Activated T-helper 1 cell treated with anti-CD3 and anti-CD28 coated beads, Interleukin-12 subunit alpha, Interleukin-12 subunit beta, Interleukin-2, Interleukin-4 antibody, amounts not matched to agents 30 ng/mL and 10 ng/mL and 1 ng/mL, durations not matched to agents 14 hours and 24 hours and 36 hours (primary cell): ENCODE measurements around the gene TMEM108. TPM values are rescaled to one million over a fixed set of nuclear protein-coding genes. Genes with fewer than 3 reads are reported as not detected.
A peak's percentile ranks its signal among the peaks of the same experiment; 100 is the strongest.

Experiments used
- DNase-seq: peaks from one replicate; pipeline ENCODE4 v3.0.0; 2021; ENCODE audit warnings: low spot score
- H3K27ac Mint-ChIP-seq: one replicate; pipeline ENCODE4 v1.8.0; 2021; ENCODE audit warnings: mild to moderate bottlenecking, mixed read lengths
- H3K27me3 Mint-ChIP-seq: one replicate; pipeline ENCODE4 v1.8.0; 2022; ENCODE audit warnings: mild to moderate bottlenecking, moderate library complexity, mixed read lengths; ENCODE audit not compliant: insufficient read depth
- H3K36me3 Mint-ChIP-seq: one replicate; pipeline ENCODE4 v1.8.0; 2021; ENCODE audit warnings: low read depth, mixed read lengths
- H3K4me1 Mint-ChIP-seq: one replicate; pipeline ENCODE4 v1.8.0; 2021; ENCODE audit warnings: low read depth, mixed read lengths
- H3K4me3 Mint-ChIP-seq: one replicate; pipeline ENCODE4 v1.8.0; 2021; ENCODE audit warnings: mild to moderate bottlenecking, moderate library complexity, mixed read lengths
- H3K9me3 Mint-ChIP-seq: one replicate; pipeline ENCODE4 v1.8.0; 2021; ENCODE audit warnings: mixed read lengths
- intact Hi-C: fragments of 100-400 bp; cut with micrococcal nuclease; formaldehyde crosslinking; loops from one replicate; pipeline ENCODE4 v1.15.1; 2024
- total RNA-seq: library from RNA; stranded (reverse); gene quantifications from 2 replicates; pipeline ENCODE4 v1.2.3, GENCODE V29; 2022

The TMEM108 gene
- total RNA-seq, 1 donor from 2014 or later: not detected

DNA sequence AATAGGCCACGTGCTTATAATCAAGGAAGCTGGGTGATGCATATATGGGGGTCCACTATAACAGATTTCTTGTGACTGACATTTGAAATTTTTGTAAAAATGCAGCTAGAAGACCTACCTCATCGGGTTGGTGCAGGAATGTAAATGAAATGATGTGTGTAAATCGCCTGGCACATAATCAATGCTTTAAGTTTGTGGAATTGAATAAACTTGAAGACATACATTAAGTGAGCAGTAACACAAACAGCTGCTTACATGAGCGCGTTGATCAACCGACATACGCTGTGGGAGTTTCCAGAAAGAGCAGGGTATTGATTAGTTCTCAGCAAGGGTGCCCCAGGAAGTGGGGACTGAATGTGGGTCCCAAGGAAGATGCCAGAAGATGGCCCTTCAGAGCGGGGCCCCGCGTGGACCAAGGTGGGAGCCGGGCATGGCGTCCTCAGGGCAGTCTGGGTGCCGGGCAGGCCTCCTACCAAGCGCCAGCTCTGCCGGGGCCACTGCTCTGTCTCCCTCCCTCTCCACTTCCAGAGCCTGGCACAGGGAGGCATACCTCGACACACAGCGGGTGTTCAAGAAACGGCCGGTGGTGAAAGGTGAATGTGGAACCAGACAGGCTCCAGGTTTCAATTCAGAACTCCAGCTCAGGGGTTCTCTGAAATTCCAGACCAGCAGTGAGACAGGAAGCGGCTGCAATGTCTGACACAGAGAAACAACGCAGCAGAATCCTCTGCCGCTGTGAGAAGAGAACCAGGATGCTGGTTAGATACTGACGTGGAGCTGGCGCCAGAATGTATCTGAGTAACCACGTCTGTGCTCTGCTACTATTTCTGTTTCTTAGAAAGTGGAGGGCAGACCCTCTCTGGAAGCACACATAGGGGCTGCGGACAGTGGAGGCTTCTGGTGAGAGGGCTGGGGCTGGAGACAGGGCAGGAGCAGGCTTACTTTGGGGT is 374.3 kb downstream of the TMEM108 start:
- peaks cover 13% of the 10 kb centered on the region for H3K27me3 Mint-ChIP-seq
- no peaks in the 10 kb centered on the region for H3K9me3 Mint-ChIP-seq
- H3K36me3 Mint-ChIP-seq: no peaks in the 10 kb centered on the region
- intact Hi-C loops: no loop called here
- H3K4me1 Mint-ChIP-seq: peaks cover 12% of the 10 kb centered on the region
- H3K27ac Mint-ChIP-seq: no peak overlapping the region
- no peak for DNase-seq
- no peak overlapping the region for H3K4me3 Mint-ChIP-seq

DNA sequence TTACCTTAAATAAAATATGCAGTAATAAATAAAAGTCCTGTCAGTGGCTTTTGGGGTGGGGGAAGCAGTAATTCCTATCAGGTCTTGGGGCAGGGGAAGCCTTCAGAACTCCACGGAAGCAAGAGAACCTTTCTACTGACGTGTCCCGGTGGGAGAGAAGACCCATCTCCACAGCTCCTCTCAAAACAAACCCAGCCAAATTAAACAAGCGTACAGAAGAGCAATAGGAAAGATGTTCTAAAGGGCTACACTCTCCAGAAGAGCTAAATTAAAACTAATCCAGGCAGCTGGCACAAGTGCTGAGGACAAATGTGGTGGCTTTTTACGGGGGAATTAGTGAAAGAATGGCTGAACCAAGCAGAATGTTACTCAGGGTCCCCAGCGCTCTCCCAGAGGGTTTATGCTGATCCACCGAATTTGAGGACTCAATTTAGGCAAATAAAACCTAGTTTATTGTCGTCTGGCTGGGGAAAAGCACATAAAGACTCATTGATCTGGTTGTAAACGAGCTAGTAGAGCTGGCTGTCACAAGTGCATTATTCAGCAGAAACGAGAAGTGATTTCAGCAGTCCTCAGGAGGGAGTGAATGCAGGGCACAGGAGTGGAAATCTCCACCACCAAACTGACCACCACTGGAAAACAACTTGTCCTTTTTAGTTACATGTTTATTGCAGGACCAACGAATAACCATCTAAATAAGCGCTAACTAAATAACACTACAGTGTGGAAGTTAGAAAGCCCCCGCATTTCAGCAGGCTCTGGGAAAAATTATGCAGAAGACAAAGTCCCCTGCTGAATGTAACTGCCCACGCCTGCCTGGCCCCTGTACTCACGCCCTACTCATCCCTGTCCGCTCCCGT is 375.2 kb downstream of the TMEM108 start:
- no peak for DNase-seq
- H3K4me1 Mint-ChIP-seq: peaks cover 12% of the 10 kb centered on the region
- H3K27ac Mint-ChIP-seq: no peak overlapping the region

GRCh38 chr3:133414021-133414392 is 375.8 kb downstream of the TMEM108 start:
- Mint-ChIP-seq H3K27me3 (peaks cover 6% of the 10 kb centered on the region), H3K4me3 (no peak overlapping the region), H3K36me3 (no peaks in the 10 kb centered on the region), H3K4me1 (peaks cover 12% of the 10 kb centered on the region), H3K27ac (no peak overlapping the region), H3K9me3 (no peaks in the 10 kb centered on the region)
- intact Hi-C loops: no loop called here
- DNase-seq: no peak

More for the DNA sequence above, 375.2 kb downstream of the TMEM108 start:
- Mint-ChIP-seq H3K36me3 (no peaks in the 10 kb centered on the region), H3K4me3 (no peak overlapping the region), H3K27me3 (peaks cover 9% of the 10 kb centered on the region), H3K9me3 (no peaks in the 10 kb centered on the region)
- intact Hi-C loops: no loop called here

DNA sequence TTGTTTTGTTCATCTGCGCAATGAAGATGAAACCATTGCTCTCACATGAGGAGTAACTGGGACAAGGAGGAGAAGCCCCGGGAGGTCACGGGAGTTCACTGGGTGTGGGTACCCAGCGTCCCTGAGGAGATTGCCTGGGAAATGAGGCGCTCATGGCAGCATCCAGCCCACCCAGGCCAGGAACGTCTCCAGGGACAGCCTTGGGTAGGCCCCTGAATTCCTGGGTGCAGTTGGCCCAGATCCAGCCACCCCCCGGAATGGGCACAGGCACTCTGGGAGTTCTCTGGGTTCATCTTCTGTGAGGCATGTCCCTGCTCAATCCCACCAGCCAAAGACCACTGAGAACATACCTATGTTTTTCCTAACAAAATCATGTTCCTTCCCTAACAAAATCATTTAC is 380.2 kb downstream of the TMEM108 start:
- Mint-ChIP-seq H3K4me1 (peaks cover 4% of the 10 kb centered on the region), H3K4me3 (no peak overlapping the region), H3K27me3 (peaks cover 2% of the 10 kb centered on the region), H3K9me3 (no peaks in the 10 kb centered on the region), H3K36me3 (no peaks in the 10 kb centered on the region), H3K27ac (no peak overlapping the region)
- intact Hi-C loops: no loop called here
- no peak for DNase-seq

DNA sequence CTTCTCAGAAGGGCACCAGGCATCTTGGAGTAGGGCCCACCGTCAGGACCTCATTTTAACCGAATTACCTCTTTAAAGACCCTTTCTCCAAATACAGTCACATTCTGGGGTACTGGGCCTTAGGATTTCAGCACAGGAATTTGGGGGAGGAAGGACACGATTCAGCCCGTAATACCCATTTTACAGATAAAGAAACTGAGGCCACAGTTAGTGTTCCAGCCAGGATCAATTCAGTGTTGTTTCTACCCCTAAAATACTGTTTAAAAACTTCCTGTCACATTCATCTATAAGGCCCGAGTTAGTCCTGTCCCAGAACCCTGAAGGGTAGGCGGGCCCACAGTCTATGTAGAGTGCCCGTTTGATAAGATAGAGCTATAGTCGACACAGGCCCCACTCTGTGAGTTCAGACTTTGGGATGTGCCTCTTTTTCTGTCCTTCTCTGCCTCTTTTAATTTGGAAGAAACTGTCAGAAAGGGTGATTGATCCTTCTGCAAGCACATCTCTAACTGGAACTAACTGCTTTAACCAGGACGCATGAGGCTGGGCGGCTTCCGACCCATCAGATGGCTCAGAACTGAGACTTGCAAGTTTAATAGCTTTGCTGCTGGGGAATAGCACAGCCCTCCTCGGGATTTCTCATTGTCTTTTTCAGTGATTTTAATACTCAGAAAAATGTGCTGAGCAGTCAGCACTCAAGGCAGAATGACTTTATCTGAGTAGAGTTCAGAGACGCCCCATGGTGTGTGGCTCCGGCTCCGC is 381.1 kb downstream of the TMEM108 start:
- no peak overlapping the region for H3K27ac Mint-ChIP-seq
- intact Hi-C loops: no loop called here
- DNase-seq: no peak
- no peaks in the 10 kb centered on the region for H3K4me1 Mint-ChIP-seq
- H3K27me3 Mint-ChIP-seq: peaks cover 2% of the 10 kb centered on the region
- no peak overlapping the region for H3K4me3 Mint-ChIP-seq
- H3K36me3 Mint-ChIP-seq: no peaks in the 10 kb centered on the region
- H3K9me3 Mint-ChIP-seq: no peaks in the 10 kb centered on the region

- Mint-ChIP-seq H3K4me3 (no peak overlapping the region), H3K4me1 (peaks cover 9% of the 10 kb centered on the region), H3K27ac (no peak overlapping the region), H3K27me3 (peaks cover 8% of the 10 kb centered on the region), H3K36me3 (no peaks in the 10 kb centered on the region), H3K9me3 (no peaks in the 10 kb centered on the region)
- intact Hi-C loops: loop anchor here (10.0 kb wide), 1 partner anchor 1070 kb away; no protein-coding TSS in a partner anchor
- DNase-seq: no peak
Measured at GRCh38 chr3:133424937-133425869, 387.0 kb downstream of the TMEM108 start.

GRCh38 chr3:133425898-133426297 is 387.7 kb downstream of the TMEM108 start:
- Mint-ChIP-seq H3K27me3 (peaks cover 8% of the 10 kb centered on the region), H3K36me3 (no peaks in the 10 kb centered on the region), H3K9me3 (no peaks in the 10 kb centered on the region), H3K4me3 (no peak overlapping the region), H3K4me1 (peaks cover 9% of the 10 kb centered on the region), H3K27ac (no peak overlapping the region)
- DNase-seq: no peak
- intact Hi-C loops: loop anchor here (10.0 kb wide), 1 partner anchor 1071 kb away; no protein-coding TSS in a partner anchor

GRCh38 chr3:133426721-133427120 is 388.5 kb downstream of the TMEM108 start:
- DNase-seq: no peak
- H3K27ac Mint-ChIP-seq: no peak overlapping the region
- peaks cover 9% of the 10 kb centered on the region for H3K4me1 Mint-ChIP-seq
- no peaks in the 10 kb centered on the region for H3K9me3 Mint-ChIP-seq
- H3K4me3 Mint-ChIP-seq: no peak overlapping the region
- no peaks in the 10 kb centered on the region for H3K36me3 Mint-ChIP-seq
- intact Hi-C loops: loop anchor here (10.0 kb wide), 1 partner anchor 1072 kb away; no protein-coding TSS in a partner anchor
- peaks cover 8% of the 10 kb centered on the region for H3K27me3 Mint-ChIP-seq

DNA sequence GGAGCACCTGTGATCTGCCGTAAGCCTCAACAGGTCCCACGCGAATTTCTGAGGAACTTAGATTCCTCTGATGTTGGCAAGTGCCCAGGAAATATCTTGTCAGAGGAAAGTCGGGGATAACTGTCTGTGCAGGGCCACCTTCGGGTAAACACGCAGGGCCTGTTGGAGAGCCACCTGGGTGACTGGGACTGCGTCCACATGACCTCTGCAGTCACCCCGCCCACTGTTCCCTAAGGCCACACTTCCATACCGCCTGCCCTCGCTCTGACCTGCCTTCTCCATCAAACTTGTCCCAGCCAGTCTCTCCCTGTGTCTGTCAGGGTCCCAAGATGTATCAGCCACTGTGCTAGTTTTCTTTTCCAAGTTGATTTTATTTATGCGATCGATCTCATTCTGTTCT is 390.4 kb downstream of the TMEM108 start:
- Mint-ChIP-seq H3K4me3 (no peak overlapping the region), H3K27ac (no peak overlapping the region), H3K27me3 (peaks cover 8% of the 10 kb centered on the region), H3K4me1 (peaks cover 9% of the 10 kb centered on the region), H3K9me3 (no peaks in the 10 kb centered on the region), H3K36me3 (no peaks in the 10 kb centered on the region)
- DNase-seq: no peak
- intact Hi-C loops: loop anchor here (10.0 kb wide), 1 partner anchor 1074 kb away; no protein-coding TSS in a partner anchor

GRCh38 chr3:133429063-133429462 is 390.9 kb downstream of the TMEM108 start:
- no peak for DNase-seq
- peaks cover 8% of the 10 kb centered on the region for H3K27me3 Mint-ChIP-seq
- H3K36me3 Mint-ChIP-seq: no peaks in the 10 kb centered on the region
- no peak overlapping the region for H3K4me3 Mint-ChIP-seq
- intact Hi-C loops: loop anchor here (10.0 kb wide), 1 partner anchor 1074 kb away; no protein-coding TSS in a partner anchor
- no peak overlapping the region for H3K27ac Mint-ChIP-seq
- H3K4me1 Mint-ChIP-seq: peaks cover 9% of the 10 kb centered on the region
- H3K9me3 Mint-ChIP-seq: no peaks in the 10 kb centered on the region

DNA sequence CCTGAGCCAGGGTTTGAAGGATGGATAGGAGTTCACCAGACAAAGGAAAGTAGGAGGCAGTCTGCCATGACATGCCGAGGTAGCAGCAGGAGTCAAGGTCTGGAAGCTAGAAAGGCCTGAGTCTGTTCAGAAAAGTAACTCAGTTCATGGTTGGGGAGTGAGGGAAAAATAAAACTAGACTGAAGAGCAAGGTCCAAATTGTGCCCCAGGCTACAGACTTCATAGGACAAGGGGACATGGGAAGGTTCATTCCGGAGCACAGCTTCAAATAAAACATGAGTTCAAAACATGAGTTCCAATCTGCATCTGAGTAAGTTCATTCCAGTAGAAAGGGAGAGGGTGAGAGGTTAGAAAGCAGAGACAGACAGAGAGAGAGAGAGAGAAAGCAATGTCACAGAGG is 401.4 kb downstream of the TMEM108 start:
- Mint-ChIP-seq H3K36me3 (peaks cover 8% of the 10 kb centered on the region), H3K4me1 (peaks cover 35% of the 10 kb centered on the region), H3K9me3 (peaks cover 9% of the 10 kb centered on the region), H3K4me3 (no peak overlapping the region), H3K27me3 (peaks cover 3% of the 10 kb centered on the region), H3K27ac (peak overlapping the region; percentile 20)
- intact Hi-C loops: no loop called here
- DNase-seq: no peak
